Endothelial cell (in vitro differentiated cells): ENCODE data around the gene UBE2O. TPM values are rescaled to one million over a fixed set of nuclear protein-coding genes. Genes with fewer than 3 reads are reported as not detected.
A peak's percentile ranks its signal among the peaks of the same experiment; 100 is the strongest.

Experiments used
- DNase-seq: peaks from one replicate; pipeline ENCODE4 v3.0.0; 2021; ENCODE audit warnings: low spot score
- H3K27ac Mint-ChIP-seq: one replicate; pipeline ENCODE4 v1.8.0; 2021; ENCODE audit warnings: mixed read lengths, inconsistent platforms; ENCODE audit not compliant: unreplicated experiment
- H3K27me3 Mint-ChIP-seq: one replicate; pipeline ENCODE4 v1.8.0; 2021; ENCODE audit warnings: mild to moderate bottlenecking, moderate library complexity, mixed read lengths, inconsistent platforms; ENCODE audit not compliant: unreplicated experiment
- H3K36me3 Mint-ChIP-seq: one replicate; pipeline ENCODE4 v1.8.0; 2021; ENCODE audit warnings: mild to moderate bottlenecking, low read depth, mixed read lengths, inconsistent platforms; ENCODE audit not compliant: unreplicated experiment
- H3K4me1 Mint-ChIP-seq: one replicate; pipeline ENCODE4 v1.8.0; 2021; ENCODE audit warnings: mild to moderate bottlenecking, mixed read lengths, inconsistent platforms; ENCODE audit not compliant: unreplicated experiment
- H3K4me3 Mint-ChIP-seq: one replicate; pipeline ENCODE4 v1.8.0; 2021; ENCODE audit warnings: mild to moderate bottlenecking, mixed read lengths, inconsistent platforms; ENCODE audit not compliant: unreplicated experiment
- H3K9me3 Mint-ChIP-seq: one replicate; pipeline ENCODE4 v1.8.0; 2021; ENCODE audit warnings: mixed read lengths, inconsistent platforms; ENCODE audit not compliant: unreplicated experiment
- CTCF ChIP-seq: fragments of 200-600 bp; sonication (generic); IDR thresholded peaks from one replicate; pipeline ENCODE4 v1.5.0; 2021; ENCODE audit warnings: antibody characterized with exemption; ENCODE audit not compliant: unreplicated experiment
- total RNA-seq: library from RNA; stranded (reverse); fragmentation: NEBNext Ultra II Directional; extraction: Animal tissue kit (Norgen Biotek cat#: 25700); gene quantifications from one replicate; pipeline ENCODE4 v1.2.1, GENCODE V29; 2021; ENCODE audit not compliant: unreplicated experiment

Gene UBE2O
- total RNA-seq, 1 donor from 2014 or later = 49.0 TPM

GRCh38 chr17:76435751-76436150 lies 17.2 kb downstream of the UBE2O start:
- TF ChIP-seq CTCF = no peak

GRCh38 chr17:76434870-76435269 lies 18.1 kb downstream of the UBE2O start:
- Mint-ChIP-seq H3K36me3 (peaks cover 10% of the 10 kb centered on the region), H3K27me3 (no peaks in the 10 kb centered on the region), H3K27ac (peak overlapping the region; percentile 78), H3K4me3 (peak overlapping the region; percentile 49), H3K4me1 (peaks cover 35% of the 10 kb centered on the region), H3K9me3 (no peaks in the 10 kb centered on the region)
- no peak for TF ChIP-seq CTCF
- DNase-seq = no peak

More at GRCh38 chr17:76435751-76436150, 17.2 kb downstream of the UBE2O start:
- no peak for DNase-seq
- H3K4me1 Mint-ChIP-seq = peaks cover 33% of the 10 kb centered on the region
- no peak overlapping the region for H3K4me3 Mint-ChIP-seq
- H3K9me3 Mint-ChIP-seq = no peaks in the 10 kb centered on the region
- H3K36me3 Mint-ChIP-seq = peaks cover 10% of the 10 kb centered on the region
- H3K27me3 Mint-ChIP-seq = no peaks in the 10 kb centered on the region
- H3K27ac Mint-ChIP-seq = no peak overlapping the region

- TF ChIP-seq CTCF = no peak
- Mint-ChIP-seq H3K4me3 (no peak overlapping the region), H3K9me3 (no peaks in the 10 kb centered on the region), H3K27me3 (no peaks in the 10 kb centered on the region), H3K36me3 (peaks cover 10% of the 10 kb centered on the region), H3K4me1 (peaks cover 35% of the 10 kb centered on the region), H3K27ac (peak overlapping the region; percentile 28)
- DNase-seq = no peak
Observed at GRCh38 chr17:76433693-76434092, 19.3 kb downstream of the UBE2O start.

- peak overlapping the region; percentile 77 for H3K27ac Mint-ChIP-seq
- no peaks in the 10 kb centered on the region for H3K27me3 Mint-ChIP-seq
- peaks cover 41% of the 10 kb centered on the region for H3K4me1 Mint-ChIP-seq
- DNase-seq = no peak
- TF ChIP-seq CTCF = peak; percentile 68
- no peak overlapping the region for H3K4me3 Mint-ChIP-seq
- H3K36me3 Mint-ChIP-seq = peaks cover 3% of the 10 kb centered on the region
- no peaks in the 10 kb centered on the region for H3K9me3 Mint-ChIP-seq
Observed at GRCh38 chr17:76432712-76433336, 20.1 kb downstream of the UBE2O start.

GRCh38 chr17:76432004-76432403 lies 20.9 kb downstream of the UBE2O start:
- H3K27me3 Mint-ChIP-seq = no peaks in the 10 kb centered on the region
- peaks cover 50% of the 10 kb centered on the region for H3K4me1 Mint-ChIP-seq
- H3K27ac Mint-ChIP-seq = no peak overlapping the region
- DNase-seq = no peak
- H3K9me3 Mint-ChIP-seq = no peaks in the 10 kb centered on the region
- TF ChIP-seq CTCF = no peak
- H3K4me3 Mint-ChIP-seq = no peak overlapping the region
- H3K36me3 Mint-ChIP-seq = peaks cover 3% of the 10 kb centered on the region
